Stimulated activated CD4-positive, alpha-beta T cell treated with anti-CD3 and anti-CD28 coated beads, TNF-alpha, amount 100 ng/mL, for 4 hours (primary cell): ENCODE data around the gene GGCX.
"Not testable (repeated sequence)": the region's sequence is repeated elsewhere in the genome, so short reads cannot be mapped to it uniquely, and the experiment has no call there.

Source experiments
- DNase-seq, 3 experiments: peaks; one replicate each; pipeline ENCODE4 v3.0.0-alpha.2; 2020; ENCODE audit warnings: low read depth in 3 of 3

Gene GGCX

GRCh38 chr2:85594715-85595300, 33.5 kb upstream of the GGCX start:
- DNase-seq: no peak

GRCh38 chr2:85593023-85593422, 31.7 kb upstream of the GGCX start:
- DNase-seq: no peak

- not testable (repeated sequence) for DNase-seq
Observed at GRCh38 chr2:85592299-85592698, 31.0 kb upstream of the GGCX start.

DNA sequence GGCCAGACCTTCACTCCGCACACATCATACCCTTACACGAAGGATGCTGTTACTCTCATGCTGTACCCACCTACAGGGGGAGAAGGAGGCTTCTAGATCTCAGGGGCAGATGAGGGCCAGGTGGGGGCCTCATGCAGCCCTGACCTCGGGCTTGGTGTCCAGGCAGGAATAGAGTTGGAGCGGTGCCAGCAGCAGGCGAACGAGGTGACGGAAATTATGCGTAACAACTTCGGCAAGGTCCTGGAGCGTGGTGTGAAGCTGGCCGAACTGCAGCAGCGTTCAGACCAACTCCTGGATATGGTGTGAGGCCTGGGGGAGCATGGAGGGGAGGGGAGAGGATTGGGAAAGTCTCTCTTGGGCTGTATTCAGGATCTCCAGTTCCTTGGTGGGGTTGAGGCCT, 30.3 kb upstream of the GGCX start:
- no peak for DNase-seq

DNA sequence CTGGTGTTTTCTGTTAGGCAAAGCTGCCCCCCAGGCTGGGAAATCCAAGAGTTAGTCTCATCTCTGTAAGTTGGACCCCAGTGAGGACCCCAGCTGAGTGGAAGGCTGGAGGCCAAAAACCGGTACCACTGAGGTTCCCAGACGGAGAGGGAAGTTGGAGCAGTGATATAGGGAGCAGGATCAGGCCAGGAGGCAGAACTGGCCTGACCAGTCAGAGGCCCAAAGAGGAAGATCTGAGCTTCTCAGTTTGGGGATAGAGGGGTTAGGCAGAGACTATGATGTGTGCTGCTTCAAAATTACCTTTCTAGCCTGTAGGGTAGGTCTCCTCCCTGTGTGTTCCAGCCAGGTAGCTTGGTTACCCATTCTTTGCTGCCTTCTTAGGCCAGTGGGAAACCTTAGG, 29.7 kb upstream of the GGCX start:
- no peak for DNase-seq

- DNase-seq: no peak
Observed at GRCh38 chr2:85589982-85590791, 28.9 kb upstream of the GGCX start.

GRCh38 chr2:85589181-85589580, 27.9 kb upstream of the GGCX start:
- no peak for DNase-seq

GRCh38 chr2:85588645-85589044, 27.4 kb upstream of the GGCX start:
- DNase-seq: no peak

DNA sequence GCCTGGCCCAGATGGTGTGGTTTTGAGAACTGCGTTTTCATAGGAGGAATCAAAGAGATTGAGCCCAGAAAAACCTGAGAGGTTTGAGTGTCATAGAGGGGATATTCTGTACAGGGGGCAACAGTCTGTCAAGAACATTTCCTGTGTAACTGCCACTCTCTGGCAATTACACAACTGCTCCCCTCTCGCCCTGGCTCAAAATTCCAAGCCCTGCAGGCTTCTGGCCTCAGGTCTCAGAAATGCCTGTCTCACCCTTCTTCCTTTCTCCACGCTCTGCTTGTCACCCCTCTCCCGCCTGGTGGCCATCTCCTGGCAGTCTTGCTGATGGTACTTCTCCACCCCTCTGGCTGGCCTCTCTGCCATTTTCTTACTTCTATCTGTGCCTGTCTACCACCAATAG, 26.9 kb upstream of the GGCX start:
- no peak for DNase-seq

GRCh38 chr2:85585781-85586105, 24.4 kb upstream of the GGCX start:
- no peak for DNase-seq

DNA sequence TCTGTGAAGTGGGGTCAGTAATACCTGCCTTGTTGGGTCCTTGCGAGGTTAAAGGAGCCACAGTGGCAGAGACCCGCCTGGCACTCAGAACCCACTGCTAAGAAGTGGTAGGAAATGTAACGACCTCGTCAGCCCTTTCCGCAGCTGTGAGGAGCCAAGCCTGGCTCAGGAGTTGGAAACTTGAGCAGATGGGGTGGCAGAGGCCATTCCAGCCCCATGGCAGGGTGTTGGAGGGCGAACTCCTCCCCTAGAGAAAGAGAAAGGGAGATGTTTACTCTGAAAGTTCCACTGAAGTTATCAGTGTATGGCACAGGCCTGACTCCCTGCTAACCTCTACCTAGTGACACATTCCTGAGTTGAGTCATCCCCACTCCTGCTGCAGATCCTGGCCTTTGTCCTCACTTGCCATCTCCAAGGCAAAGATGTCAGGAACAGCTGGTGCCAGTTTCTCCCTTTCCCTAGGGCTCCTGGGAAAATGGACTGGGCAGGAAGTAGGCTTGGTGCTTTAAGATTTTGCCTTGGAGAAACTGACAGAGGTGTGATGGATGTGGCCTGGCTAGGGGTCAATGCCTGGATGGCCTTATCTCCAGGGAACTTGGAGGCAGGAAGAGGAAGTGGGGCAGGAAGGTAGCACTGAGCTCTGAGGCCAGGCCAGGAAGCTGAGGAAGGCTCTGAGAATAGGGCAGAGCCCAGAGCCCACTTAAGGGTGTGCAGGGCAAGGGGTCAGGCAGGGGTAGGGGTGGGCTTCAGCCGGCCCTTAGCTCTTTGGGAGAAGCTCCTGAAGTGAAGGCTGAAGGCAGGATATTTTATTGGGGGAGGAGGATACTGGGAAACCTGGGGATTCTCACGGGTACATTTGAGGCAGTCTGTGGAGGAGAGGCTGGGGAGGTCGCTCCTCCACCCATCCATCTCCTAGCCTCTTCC, 23.8 kb upstream of the GGCX start:
- DNase-seq: no peak

DNA sequence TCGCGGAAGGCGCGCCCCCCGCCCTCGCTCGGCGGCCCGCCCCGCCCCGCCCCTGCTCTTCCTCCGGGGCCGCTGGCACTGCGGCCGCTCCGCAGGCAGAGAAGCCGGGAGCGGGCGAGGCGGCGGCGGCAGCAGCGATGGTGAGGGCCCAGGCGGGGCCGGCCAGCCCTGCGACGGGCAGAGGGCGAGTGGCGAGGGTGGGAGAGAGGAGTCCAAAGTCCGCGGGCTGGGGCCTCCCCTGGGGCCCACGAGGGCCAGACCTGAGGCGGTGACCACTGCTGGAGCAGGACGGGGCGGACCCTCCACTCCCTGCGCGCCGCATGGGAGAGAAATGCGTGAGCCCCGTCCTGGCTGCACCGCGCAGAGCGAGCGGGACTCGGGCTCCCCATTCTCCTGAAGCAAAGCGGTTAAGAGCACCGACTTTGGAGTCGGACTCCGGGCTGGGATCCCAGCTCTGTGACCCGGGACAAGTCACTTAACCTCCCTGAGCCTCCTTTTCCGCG, 23.1 kb upstream of the GGCX start, which contains the start of gene VAMP5:
VAMP5 (plus strand) TSS at position 78 of the 503 bp plus-strand sequence; CDS start at position 138, 60 bp downstream.
- no peak for DNase-seq

DNA sequence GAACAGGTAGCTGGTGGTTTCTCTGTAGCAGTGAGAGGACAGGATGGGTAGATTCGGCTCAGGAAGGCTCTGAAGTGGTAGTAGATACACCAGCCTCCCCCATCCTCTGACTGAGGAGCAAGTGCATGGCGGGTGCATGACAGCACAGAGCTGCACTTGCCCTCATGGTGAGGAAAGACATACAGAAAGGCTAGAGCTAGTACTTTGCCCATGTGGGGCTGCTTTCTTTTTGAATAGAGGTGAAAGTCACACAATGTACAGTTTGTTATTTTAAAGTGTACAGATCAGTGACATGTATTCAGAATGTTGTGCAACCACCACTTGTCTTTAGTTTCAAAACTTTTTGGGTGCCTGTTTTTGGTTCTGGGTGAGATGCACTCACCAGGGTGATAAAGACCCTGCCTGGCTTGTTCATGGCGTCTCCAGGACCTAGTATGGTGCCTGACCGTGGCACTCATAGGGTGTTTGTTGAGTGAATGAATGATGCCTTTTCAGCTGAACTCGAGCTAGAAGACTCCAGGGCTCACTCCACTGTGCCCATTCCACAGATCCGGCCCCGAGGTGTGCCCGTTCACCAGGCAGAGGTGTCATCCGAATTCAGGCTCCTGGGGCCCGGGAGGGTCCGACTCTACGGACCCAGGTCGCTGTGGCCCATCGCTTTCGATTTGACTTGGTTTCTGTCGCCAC, 22.5 kb upstream of the GGCX start:
- no peak for DNase-seq

DNA sequence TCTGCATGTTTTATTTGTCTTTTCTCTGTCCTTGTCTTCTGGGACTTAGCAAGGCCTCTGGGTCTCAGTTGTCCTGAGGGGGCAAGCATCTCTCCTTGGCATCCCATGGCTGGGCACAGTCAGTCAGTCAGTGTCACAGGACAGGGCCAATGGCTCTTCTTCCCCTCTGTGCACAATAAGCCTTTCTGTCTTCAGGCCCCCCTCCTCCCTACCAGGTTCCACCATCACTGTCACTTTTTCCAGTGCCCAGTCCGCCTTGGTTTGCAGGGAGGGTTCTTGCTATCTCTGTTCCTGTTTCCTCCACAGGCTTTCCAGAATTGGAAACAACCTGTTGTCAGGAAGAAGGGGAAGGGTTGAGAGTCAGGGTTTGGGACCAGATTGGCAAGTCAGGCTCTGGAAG, 21.2 kb upstream of the GGCX start:
- DNase-seq: no peak

DNA sequence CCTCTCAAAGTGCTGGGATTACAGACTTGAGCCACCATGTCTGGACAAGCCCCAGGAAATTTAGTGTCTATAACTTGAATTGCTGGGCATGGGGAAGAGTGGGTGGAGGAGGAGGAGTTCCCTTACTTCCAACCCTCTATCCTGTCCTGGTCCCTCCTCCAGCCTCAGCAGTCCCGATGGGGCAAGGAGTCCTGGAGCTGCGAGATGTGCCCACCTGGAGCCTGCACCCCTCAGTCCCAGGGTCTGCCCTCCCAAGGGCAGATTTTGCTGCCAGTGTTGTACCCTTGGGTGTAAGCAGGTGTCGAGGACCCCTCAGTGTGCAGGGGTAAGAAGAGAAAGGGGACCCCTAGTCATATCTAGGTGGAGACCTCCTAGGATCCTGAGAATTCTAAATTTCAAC, 18.9 kb upstream of the GGCX start:
- no peak for DNase-seq

- DNase-seq: no peak
Observed at GRCh38 chr2:85579266-85579935, 18.1 kb upstream of the GGCX start.

GRCh38 chr2:85578243-85579180, 17.2 kb upstream of the GGCX start:
- DNase-seq: no peak

GRCh38 chr2:85577386-85578242, 16.3 kb upstream of the GGCX start, which contains the start of gene VAMP8:
VAMP8 (plus strand) TSS chr2:85577586; CDS start chr2:85577647, 61 bp downstream.
- peak; percentile 40 to 44 (median 41) for DNase-seq

DNA sequence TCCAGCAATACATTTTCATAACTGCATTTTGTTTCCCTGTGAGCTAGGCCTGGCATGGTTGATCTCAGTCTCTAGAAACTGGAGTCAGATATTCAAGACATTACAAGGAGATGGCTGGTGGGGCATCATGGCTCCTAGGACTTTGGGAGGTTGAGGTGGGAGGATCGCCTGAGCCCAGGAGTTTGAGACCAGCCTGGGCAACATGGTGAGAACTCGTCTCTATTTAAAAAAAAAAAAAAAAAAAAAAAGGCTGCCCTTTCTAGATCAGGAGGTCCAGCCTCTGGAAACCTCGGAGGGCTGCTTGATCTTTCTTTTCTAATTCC, 15.7 kb upstream of the GGCX start:
- no peak for DNase-seq
